KOPT-K1 (cell line): Measurements from ENCODE around the gene ALG1.
"Not testable (repeated sequence)": the region's sequence is repeated elsewhere in the genome, so short reads cannot be mapped to it uniquely, and the experiment has no call there.

Source experiments
- H3K27ac ChIP-seq: fragments of 200-600 bp; sonication (generic); 2 replicates; pipeline ENCODE4 v1.5.1; 2016; ENCODE audit warnings: antibody characterized with exemption, mild to moderate bottlenecking, low read depth, low read length; ENCODE audit not compliant: poor library complexity, severe bottlenecking
- H3K36me3 ChIP-seq: fragments of 200-600 bp; sonication (generic); 2 replicates; pipeline ENCODE4 v1.5.1; 2017; ENCODE audit warnings: antibody characterized with exemption, mild to moderate bottlenecking, low read length, moderate library complexity; ENCODE audit not compliant: insufficient read depth
- H3K9me3 ChIP-seq: fragments of 200-600 bp; sonication (generic); 2 replicates; pipeline ENCODE4 v1.5.1; 2017; ENCODE audit warnings: antibody characterized with exemption, low read length, mild to moderate bottlenecking; ENCODE audit not compliant: insufficient read depth, poor library complexity, severe bottlenecking

The ALG1 gene

GRCh38 chr16:5097061-5097469, 25.4 kb downstream of the ALG1 start:
- not testable (repeated sequence) for H3K36me3 ChIP-seq, H3K9me3 ChIP-seq
- H3K27ac ChIP-seq = peak overlapping the region; percentile 42

GRCh38 chr16:5097470-5098220, 26.0 kb downstream of the ALG1 start, which contains the start of gene EEF2KMT:
TSS of gene EEF2KMT (minus strand) at chr16:5097795. CDS start at chr16:5097739, 56 bp downstream.
- not testable (repeated sequence) for H3K9me3 ChIP-seq, H3K36me3 ChIP-seq
- peak within 1 kb of the TSS; percentile 42 for H3K27ac ChIP-seq

GRCh38 chr16:5098221-5099159, 26.8 kb downstream of the ALG1 start:
- peak overlapping the region; percentile 42 for H3K27ac ChIP-seq
- not testable (repeated sequence) for H3K36me3 ChIP-seq, H3K9me3 ChIP-seq

- not testable (repeated sequence) for H3K9me3 ChIP-seq, H3K36me3 ChIP-seq, H3K27ac ChIP-seq
Measured at GRCh38 chr16:5099174-5099573, 27.5 kb downstream of the ALG1 start.

GRCh38 chr16:5103296-5104032, 31.8 kb downstream of the ALG1 start:
- H3K27ac ChIP-seq, H3K9me3 ChIP-seq, H3K36me3 ChIP-seq: not testable (repeated sequence)

GRCh38 chr16:5105039-5105438, 33.4 kb downstream of the ALG1 start:
- not testable (repeated sequence) for H3K9me3 ChIP-seq, H3K27ac ChIP-seq, H3K36me3 ChIP-seq

GRCh38 chr16:5108505-5109158, 37.0 kb downstream of the ALG1 start:
- Histone ChIP-seq H3K36me3 (no peaks in the 10 kb centered on the region), H3K9me3 (no peaks in the 10 kb centered on the region), H3K27ac (no peak overlapping the region)

- not testable (repeated sequence) for H3K9me3 ChIP-seq, H3K36me3 ChIP-seq, H3K27ac ChIP-seq
Measured at GRCh38 chr16:5110933-5111332, 39.3 kb downstream of the ALG1 start.

GRCh38 chr16:5116780-5117295, 45.2 kb downstream of the ALG1 start:
- H3K36me3 ChIP-seq, H3K9me3 ChIP-seq, H3K27ac ChIP-seq: not testable (repeated sequence)

GRCh38 chr16:5117300-5118087, 45.9 kb downstream of the ALG1 start:
- H3K9me3 ChIP-seq, H3K36me3 ChIP-seq, H3K27ac ChIP-seq: not testable (repeated sequence)

- not testable (repeated sequence) for H3K36me3 ChIP-seq, H3K27ac ChIP-seq, H3K9me3 ChIP-seq
Measured at GRCh38 chr16:5131467-5132004, 59.9 kb downstream of the ALG1 start.

- H3K27ac ChIP-seq, H3K9me3 ChIP-seq, H3K36me3 ChIP-seq: not testable (repeated sequence)
Measured at GRCh38 chr16:5132915-5133600, 61.4 kb downstream of the ALG1 start.

- not testable (repeated sequence) for H3K9me3 ChIP-seq, H3K27ac ChIP-seq, H3K36me3 ChIP-seq
Measured at GRCh38 chr16:5134739-5135452, 63.3 kb downstream of the ALG1 start.
